Panc1 (cell line): ENCODE data around the gene COL23A1. TPM values are rescaled to one million over a fixed set of nuclear protein-coding genes. Genes with fewer than 3 reads are reported as not detected.

ENCODE experiments used
- ATAC-seq: fragments of 200-7000 bp; cut with Tn5 transposase; 2 replicates; pipeline ENCODE4 v1.9.1; 2020; ENCODE audit warnings: mild to moderate bottlenecking, moderate library complexity
- BruUV-seq: library from RNA; stranded (reverse); fragments of 400-500 nt; replicated peaks from 2 replicates; lab custom pipeline; 2021; lab: Mats Ljungman, UMichigan
- CTCF ChIA-PET: fragments of 300-600 bp; sonication (Branson Sonifier 250); formaldehyde crosslinking; loops from one replicate; lab custom pipeline; 2022; ENCODE audit warnings: antibody characterized with exemption; lab: Charles Lee
- POLR2A ChIA-PET: fragments of 300-600 bp; sonication (Branson Sonifier 250); formaldehyde crosslinking; loops from one replicate; lab custom pipeline; 2022; ENCODE audit warnings: antibody characterized with exemption; lab: Charles Lee
- DNase-seq: peaks from one replicate; pipeline ENCODE4 v3.0.0-alpha.2; 2010; ENCODE audit warnings: low read depth, low spot score
- H3K27ac ChIP-seq: 2 replicates; pipeline ENCODE4 v1.5.1; 2011; ENCODE audit warnings: mild to moderate bottlenecking, low read length, inconsistent platforms
- H3K27me3 ChIP-seq: fragments of 200-500 bp; sonication (Bioruptor generic); 2 replicates; pipeline ENCODE4 v1.6.0; 2014; ENCODE audit warnings: low read length, inconsistent platforms; ENCODE audit not compliant: control insufficient read depth, insufficient read depth
- H3K36me3 ChIP-seq: fragments of 200-500 bp; sonication (Bioruptor generic); 2 replicates; pipeline ENCODE4 v1.5.1; 2014; ENCODE audit warnings: inconsistent platforms, mild to moderate bottlenecking, low read length, moderate library complexity; ENCODE audit not compliant: control insufficient read depth, insufficient read depth
- H3K4me1 ChIP-seq: 2 replicates; pipeline ENCODE4 v1.5.1; 2011; ENCODE audit warnings: inconsistent platforms, mild to moderate bottlenecking, low read length, moderate library complexity; ENCODE audit not compliant: control insufficient read depth, insufficient read depth
- H3K4me3 ChIP-seq, 2 experiments: 2 replicates each; pipeline ENCODE4 v1.5.1; 2011 to 2012; ENCODE audit warnings: low read depth in 2 of 2, low read length in 2 of 2, mild to moderate bottlenecking in 2 of 2, inconsistent platforms in 1 of 2, moderate library complexity in 1 of 2
- H3K9me3 ChIP-seq: fragments of 200-500 bp; sonication (Bioruptor generic); 2 replicates; pipeline ENCODE4 v1.5.1; 2014; ENCODE audit warnings: low read depth, mild to moderate bottlenecking, inconsistent platforms, low read length, moderate library complexity; ENCODE audit not compliant: control insufficient read depth, insufficient read depth
- POLR2AphosphoS5 ChIP-seq: IDR thresholded peaks from 2 replicates; pipeline ENCODE4 v1.6.1; 2012; ENCODE audit warnings: mild to moderate bottlenecking, low read depth, low read length, moderate library complexity
- SIN3A ChIP-seq: IDR thresholded peaks from 2 replicates; pipeline ENCODE4 v1.6.1; 2012; ENCODE audit warnings: low read depth, mild to moderate bottlenecking, low read length, moderate library complexity, borderline replicate concordance; ENCODE audit not compliant: insufficient read depth
- TCF7L2 ChIP-seq: IDR thresholded peaks from 2 replicates; pipeline ENCODE4 v1.6.1; 2011; ENCODE audit warnings: mild to moderate bottlenecking, low read depth, low read length, inconsistent platforms
- in situ Hi-C: cut with HindIII; loops from 2 replicates; pipeline ENCODE4 v1.10.0; 2016; ENCODE audit warnings: low sequenced_read_pairs, low pct_unique_long_range_greater_than_20kb
- intact Hi-C: fragments of 100-400 bp; cut with micrococcal nuclease; formaldehyde crosslinking; loops from one replicate; pipeline ENCODE4 v1.10.0; 2022; ENCODE audit not compliant: unreplicated experiment
- total RNA-seq: library from RNA; stranded (reverse); gene quantifications from one replicate; pipeline ENCODE4 v1.2.1, GENCODE V29; 2021; ENCODE audit not compliant: unreplicated experiment
- TF ChIP-seq, protein P1 (sequence below), 2 experiments: IDR thresholded peaks; 2 replicates each; pipeline ENCODE4 v1.6.1; 2011 to 2012; ENCODE audit warnings: low read depth in 2 of 2, control low read depth in 1 of 2, low read length in 1 of 2, mild to moderate bottlenecking in 1 of 2, moderate library complexity in 1 of 2; ENCODE audit not compliant: insufficient read depth in 1 of 2
- TF ChIP-seq, protein P2 (sequence below): fragments of 450-650 bp; IDR thresholded peaks from 2 replicates; pipeline ENCODE4 v1.5.1; 2017; ENCODE audit warnings: mild to moderate bottlenecking

Gene COL23A1
- total RNA-seq, 1 experiment from 2014 or later, result 0.05 TPM

DNA sequence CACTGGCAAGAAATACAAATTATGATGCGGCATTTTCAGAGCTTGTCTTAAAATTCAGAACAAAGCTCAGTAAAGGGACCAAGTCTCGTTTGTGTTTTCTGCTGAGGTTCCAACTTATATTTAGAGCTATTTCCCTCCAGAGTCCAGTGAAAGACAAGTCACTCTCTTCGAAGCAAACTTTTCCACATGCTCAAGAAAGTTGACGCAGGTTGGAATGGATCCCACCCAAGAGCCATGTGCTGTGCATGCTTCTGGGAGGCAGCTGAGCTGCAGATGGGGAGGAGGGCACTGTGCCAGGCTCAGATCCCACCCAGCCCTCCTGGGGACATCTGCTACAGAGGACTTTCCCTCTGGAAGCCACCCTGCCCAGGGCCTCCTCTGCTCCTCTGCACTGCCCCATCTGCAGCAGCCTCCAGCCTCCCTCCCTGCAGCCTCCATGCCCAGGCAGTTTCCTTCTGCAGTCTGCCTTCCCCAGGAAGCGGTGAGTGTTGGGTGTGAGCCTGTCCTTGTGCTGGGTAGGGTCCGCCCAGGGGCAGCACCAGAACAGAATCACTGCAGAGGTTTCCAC lies 75.3 kb downstream of the COL23A1 start:
- TF ChIP-seq, protein P1, sequence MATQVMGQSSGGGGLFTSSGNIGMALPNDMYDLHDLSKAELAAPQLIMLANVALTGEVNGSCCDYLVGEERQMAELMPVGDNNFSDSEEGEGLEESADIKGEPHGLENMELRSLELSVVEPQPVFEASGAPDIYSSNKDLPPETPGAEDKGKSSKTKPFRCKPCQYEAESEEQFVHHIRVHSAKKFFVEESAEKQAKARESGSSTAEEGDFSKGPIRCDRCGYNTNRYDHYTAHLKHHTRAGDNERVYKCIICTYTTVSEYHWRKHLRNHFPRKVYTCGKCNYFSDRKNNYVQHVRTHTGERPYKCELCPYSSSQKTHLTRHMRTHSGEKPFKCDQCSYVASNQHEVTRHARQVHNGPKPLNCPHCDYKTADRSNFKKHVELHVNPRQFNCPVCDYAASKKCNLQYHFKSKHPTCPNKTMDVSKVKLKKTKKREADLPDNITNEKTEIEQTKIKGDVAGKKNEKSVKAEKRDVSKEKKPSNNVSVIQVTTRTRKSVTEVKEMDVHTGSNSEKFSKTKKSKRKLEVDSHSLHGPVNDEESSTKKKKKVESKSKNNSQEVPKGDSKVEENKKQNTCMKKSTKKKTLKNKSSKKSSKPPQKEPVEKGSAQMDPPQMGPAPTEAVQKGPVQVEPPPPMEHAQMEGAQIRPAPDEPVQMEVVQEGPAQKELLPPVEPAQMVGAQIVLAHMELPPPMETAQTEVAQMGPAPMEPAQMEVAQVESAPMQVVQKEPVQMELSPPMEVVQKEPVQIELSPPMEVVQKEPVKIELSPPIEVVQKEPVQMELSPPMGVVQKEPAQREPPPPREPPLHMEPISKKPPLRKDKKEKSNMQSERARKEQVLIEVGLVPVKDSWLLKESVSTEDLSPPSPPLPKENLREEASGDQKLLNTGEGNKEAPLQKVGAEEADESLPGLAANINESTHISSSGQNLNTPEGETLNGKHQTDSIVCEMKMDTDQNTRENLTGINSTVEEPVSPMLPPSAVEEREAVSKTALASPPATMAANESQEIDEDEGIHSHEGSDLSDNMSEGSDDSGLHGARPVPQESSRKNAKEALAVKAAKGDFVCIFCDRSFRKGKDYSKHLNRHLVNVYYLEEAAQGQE (IDR thresholded peaks at IDR 0.05; ENCODE audit: insufficient read depth in 1 of 2, low read depth in 2 of 2, low read length in 1 of 2), result no peak
- TF ChIP-seq SIN3A, result no peak
- TF ChIP-seq POLR2AphosphoS5, result no peak
- TF ChIP-seq, protein P2, sequence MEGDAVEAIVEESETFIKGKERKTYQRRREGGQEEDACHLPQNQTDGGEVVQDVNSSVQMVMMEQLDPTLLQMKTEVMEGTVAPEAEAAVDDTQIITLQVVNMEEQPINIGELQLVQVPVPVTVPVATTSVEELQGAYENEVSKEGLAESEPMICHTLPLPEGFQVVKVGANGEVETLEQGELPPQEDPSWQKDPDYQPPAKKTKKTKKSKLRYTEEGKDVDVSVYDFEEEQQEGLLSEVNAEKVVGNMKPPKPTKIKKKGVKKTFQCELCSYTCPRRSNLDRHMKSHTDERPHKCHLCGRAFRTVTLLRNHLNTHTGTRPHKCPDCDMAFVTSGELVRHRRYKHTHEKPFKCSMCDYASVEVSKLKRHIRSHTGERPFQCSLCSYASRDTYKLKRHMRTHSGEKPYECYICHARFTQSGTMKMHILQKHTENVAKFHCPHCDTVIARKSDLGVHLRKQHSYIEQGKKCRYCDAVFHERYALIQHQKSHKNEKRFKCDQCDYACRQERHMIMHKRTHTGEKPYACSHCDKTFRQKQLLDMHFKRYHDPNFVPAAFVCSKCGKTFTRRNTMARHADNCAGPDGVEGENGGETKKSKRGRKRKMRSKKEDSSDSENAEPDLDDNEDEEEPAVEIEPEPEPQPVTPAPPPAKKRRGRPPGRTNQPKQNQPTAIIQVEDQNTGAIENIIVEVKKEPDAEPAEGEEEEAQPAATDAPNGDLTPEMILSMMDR, result no peak
- ChIA-PET CTCF (interaction anchor here (0.6 kb wide), 1 partner anchor 31 kb away, joined by 5 read pairs; no protein-coding TSS in a partner anchor), POLR2A (no interaction called here)
- Histone ChIP-seq H3K9me3 (no peaks in the 10 kb centered on the region), H3K36me3 (no peaks in the 10 kb centered on the region), H3K27me3 (peaks cover 13% of the 10 kb centered on the region), H3K4me3 (no peak overlapping the region), H3K27ac (no peak overlapping the region), H3K4me1 (no peaks in the 10 kb centered on the region)
- BruUV-seq, result no TSS peak
- no peak for DNase-seq
- ATAC-seq, result no peak
- in situ Hi-C loops, result no loop called here
- intact Hi-C loops, result no loop called here

DNA sequence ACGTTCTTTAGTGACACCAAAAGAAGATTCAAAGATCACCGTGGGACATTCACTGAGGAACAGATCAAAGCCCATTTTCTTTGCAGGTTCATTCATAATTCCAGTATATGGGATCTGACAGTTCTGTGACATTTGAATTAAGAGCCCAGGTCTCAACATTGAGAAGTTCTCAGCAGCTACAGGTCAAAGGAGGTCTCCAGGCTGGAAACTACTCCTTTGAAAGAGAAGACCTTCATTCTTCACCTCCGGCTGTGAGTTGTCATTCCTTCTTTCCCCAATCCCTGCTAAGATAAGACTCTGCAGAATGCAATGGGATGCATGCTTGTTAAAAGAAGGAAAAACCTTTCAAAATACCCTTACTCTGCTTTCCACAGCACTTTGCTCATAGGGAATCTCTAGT lies 79.0 kb downstream of the COL23A1 start:
- in situ Hi-C loops (no loop called here), intact Hi-C loops (no loop called here)
- ChIA-PET POLR2A (interaction anchor here (0.5 kb wide), 1 partner anchor 12 kb away, joined by 8 read pairs; no protein-coding TSS in a partner anchor), CTCF (no interaction called here)
- no peak overlapping the region for H3K4me3 ChIP-seq
- ATAC-seq (no peak), DNase-seq (no peak)
- H3K27ac ChIP-seq, result no peak overlapping the region
- TF ChIP-seq, protein P2, result no peak
- TF ChIP-seq TCF7L2 (no peak), SIN3A (no peak), POLR2AphosphoS5 (no peak)
- TF ChIP-seq, protein P1 (IDR thresholded peaks at IDR 0.05; ENCODE audit: insufficient read depth in 1 of 2, low read depth in 2 of 2, low read length in 1 of 2), result no peak
- no peaks in the 10 kb centered on the region for H3K36me3 ChIP-seq
- no peaks in the 10 kb centered on the region for H3K9me3 ChIP-seq
- no TSS peak for BruUV-seq
- H3K4me1 ChIP-seq, result no peaks in the 10 kb centered on the region
- peaks cover 13% of the 10 kb centered on the region for H3K27me3 ChIP-seq
